ENCODE results near the gene CLPSL2. TPM values are rescaled to one million over a fixed set of nuclear protein-coding genes. Genes with fewer than 3 reads are reported as not detected.

CLPSL2 gene
- total RNA-seq, 1 donor from 2014 or later: not detected

Other genes with a start within 250 kb of the CLPSL2 start
- 4.2 TPM for gene FKBP5, start 87.7 kb upstream of the CLPSL2 start, total RNA-seq
- gene ARMC12, start 39.6 kb upstream of the CLPSL2 start, total RNA-seq: 0.25 TPM
- gene CLPSL1, start 4.4 kb downstream of the CLPSL2 start, total RNA-seq: not detected
- gene CLPS, start 20.7 kb downstream of the CLPSL2 start, total RNA-seq: not detected
- gene LHFPL5, start 28.8 kb downstream of the CLPSL2 start, total RNA-seq: 0.98 TPM
- gene SRPK1, start 144.5 kb downstream of the CLPSL2 start, total RNA-seq: 82.4 TPM
- gene SLC26A8, start 248.0 kb downstream of the CLPSL2 start, total RNA-seq: 3.2 TPM

Measured in temporal lobe (tissue), 1 donor.